Embryonic facial prominence (tissue), 1 donor: ENCODE data around the gene C10orf53.
"Not testable (repeated sequence)": the region's sequence is repeated elsewhere in the genome, so short reads cannot be mapped to it uniquely, and the experiment has no call there.

Experiments used
- DNase-seq: peaks from one replicate; pipeline ENCODE4 v3.0.0-alpha.2; 2016; ENCODE audit errors: extremely low spot score

The C10orf53 gene

GRCh38 chr10:49652421-49653272 lies 26.8 kb upstream of the C10orf53 start:
- DNase-seq = no peak

GRCh38 chr10:49653273-49653929 lies 26.1 kb upstream of the C10orf53 start:
- no peak for DNase-seq

- DNase-seq = no peak
These were observed 25.3 kb upstream of the C10orf53 start for GRCh38 chr10:49654036-49654693.

- DNase-seq = no peak
These were observed 24.4 kb upstream of the C10orf53 start for GRCh38 chr10:49655099-49655498.

- DNase-seq = no peak
These were observed 22.5 kb upstream of the C10orf53 start for GRCh38 chr10:49656845-49657493.

GRCh38 chr10:49657606-49658005 lies 21.8 kb upstream of the C10orf53 start:
- DNase-seq = no peak

GRCh38 chr10:49661140-49661856 lies 18.2 kb upstream of the C10orf53 start:
- no peak for DNase-seq

- no peak for DNase-seq
These were observed 17.2 kb upstream of the C10orf53 start for GRCh38 chr10:49662169-49662830.

- DNase-seq = no peak
These were observed 15.9 kb upstream of the C10orf53 start for GRCh38 chr10:49663596-49663995.

GRCh38 chr10:49664006-49664841 lies 15.2 kb upstream of the C10orf53 start:
- no peak for DNase-seq

GRCh38 chr10:49664842-49665355 lies 14.6 kb upstream of the C10orf53 start:
- no peak for DNase-seq

- DNase-seq = no peak
These were observed 13.3 kb upstream of the C10orf53 start for GRCh38 chr10:49666054-49666615.

- DNase-seq = no peak
These were observed 12.8 kb upstream of the C10orf53 start for GRCh38 chr10:49666685-49667084.

- DNase-seq = no peak
These were observed 11.5 kb upstream of the C10orf53 start for GRCh38 chr10:49667991-49668390.

GRCh38 chr10:49668684-49669083 lies 10.8 kb upstream of the C10orf53 start:
- DNase-seq = no peak

GRCh38 chr10:49678827-49679479 lies 498 bp upstream of the C10orf53 start:
- no peak for DNase-seq

GRCh38 chr10:49682449-49682848 lies 3.0 kb downstream of the C10orf53 start:
- not testable (repeated sequence) for DNase-seq

- DNase-seq = no peak
These were observed 3.4 kb downstream of the C10orf53 start for GRCh38 chr10:49682879-49683278.

GRCh38 chr10:49686651-49687050 lies 7.2 kb downstream of the C10orf53 start:
- no peak for DNase-seq
